Tibial nerve (tissue), 4 donors: Measurements from ENCODE around the gene CYTH1. TPM values are rescaled to one million over a fixed set of nuclear protein-coding genes. Genes with fewer than 3 reads are reported as not detected.

Experiments used
- DNase-seq, 2 donors: peaks; one replicate each; pipeline ENCODE4 v3.0.0-alpha.2; 2019; ENCODE audit warnings: low spot score in 2 of 2
- H3K27ac ChIP-seq, 4 donors: fragments of 200-600 bp; sonication (generic) in 3 of 4; one replicate each; pipeline ENCODE4 v1.5.1; 2017 to 2019; ENCODE audit warnings: mild to moderate bottlenecking in 1 of 4
- H3K27me3 ChIP-seq, 2 donors: fragments of 200-600 bp; sonication (generic) in 1 of 2; one replicate each; pipeline versions ENCODE4 v1.5.1 to v1.6.0; 2017 to 2019
- H3K36me3 ChIP-seq, 3 donors: fragments of 200-600 bp; sonication (generic); one replicate each; pipeline ENCODE4 v1.5.1; 2018 to 2019
- H3K4me1 ChIP-seq, 4 donors: fragments of 200-600 bp; sonication (generic) in 3 of 4; one replicate each; pipeline ENCODE4 v1.5.1; 2017 to 2019
- H3K4me3 ChIP-seq, 4 donors: fragments of 200-600 bp; sonication (generic) in 3 of 4; one replicate each; pipeline ENCODE4 v1.5.1; 2017 to 2019; ENCODE audit warnings: mild to moderate bottlenecking in 1 of 4, moderate library complexity in 1 of 4
- H3K9me3 ChIP-seq, 4 donors: fragments of 200-600 bp; sonication (generic) in 3 of 4; one replicate each; pipeline ENCODE4 v1.5.1; 2017 to 2019
- CTCF ChIP-seq, 5 experiments: fragments of 200-600 bp in 3 of 5; fragments of 450-650 bp in 2 of 5; sonication (generic) in 3 of 5; IDR thresholded peaks; one replicate each; pipeline ENCODE4 v1.5.1; 2016 to 2019; ENCODE audit warnings: antibody characterized with exemption in 5 of 5, mild to moderate bottlenecking in 3 of 5, moderate library complexity in 2 of 5
- EP300 ChIP-seq, 2 donors: sonication (generic); formaldehyde crosslinking; IDR thresholded peaks; one replicate each; pipeline ENCODE4 v1.6.1; 2017; ENCODE audit warnings: antibody characterized with exemption in 2 of 2, mild to moderate bottlenecking in 1 of 2
- POLR2A ChIP-seq, 2 donors: fragments of 450-650 bp; IDR thresholded peaks; one replicate each; pipeline ENCODE4 v1.6.1; 2017; ENCODE audit warnings: antibody characterized with exemption in 2 of 2, mild to moderate bottlenecking in 2 of 2, moderate library complexity in 2 of 2
- WGBS, 2 donors: methylation state at CpG; one replicate each; pipeline ENCODE4 v1.1.5; 2018; 5-methylcytosine and 5-hydroxymethylcytosine counted together
- total RNA-seq, 4 donors: library from RNA; depleted of rRNA; stranded (reverse); fragments of >200 nt; gene quantifications; one replicate each; pipeline ENCODE4 v1.1.0, GENCODE V29; 2016

Gene CYTH1
- total RNA-seq, 4 donors from 2014 or later, result 53.1 to 81.0 (median 63.8) TPM

- H3K27me3 ChIP-seq, result no peaks in the 10 kb centered on the region
- no peak for DNase-seq
- H3K4me3 ChIP-seq, result no peak overlapping the region
- peaks cover 0 to 98% (median 43%) of the 10 kb centered on the region in 3 donors for H3K36me3 ChIP-seq
- TF ChIP-seq EP300 (IDR thresholded peaks at IDR 0.05), result no peak
- TF ChIP-seq CTCF (IDR thresholded peaks at IDR 0.05), result no peak
- TF ChIP-seq POLR2A (IDR thresholded peaks at IDR 0.05), result no peak
- H3K27ac ChIP-seq, result peak overlapping the region in 3 of 4 donors; percentile 24 to 83 (median 82)
- WGBS, 2 donors, result 65 to 73% methylated on average over 8 of the region's 8 CpGs
- no peaks in the 10 kb centered on the region for H3K9me3 ChIP-seq
- H3K4me1 ChIP-seq, result peaks cover 0 to 12% (median 6%) of the 10 kb centered on the region in 4 donors
These were observed 39.9 kb upstream of the CYTH1 start for GRCh38 chr17:78821961-78822360.

GRCh38 chr17:78820841-78821240 is 38.8 kb upstream of the CYTH1 start:
- no peak for TF ChIP-seq POLR2A (IDR thresholded peaks at IDR 0.05)
- no peak for TF ChIP-seq EP300 (IDR thresholded peaks at IDR 0.05)
- TF ChIP-seq CTCF (IDR thresholded peaks at IDR 0.05), result no peak
- Histone ChIP-seq H3K4me3 (no peak overlapping the region), H3K9me3 (no peaks in the 10 kb centered on the region), H3K27ac (peak overlapping the region in 1 of 4 donors; percentile 36), H3K4me1 (peaks cover 0 to 12% (median 6%) of the 10 kb centered on the region in 4 donors), H3K27me3 (no peaks in the 10 kb centered on the region), H3K36me3 (peaks cover 0 to 98% (median 41%) of the 10 kb centered on the region in 3 donors)
- 86 to 90% methylated on average over 13 of the region's 13 CpGs for WGBS, 2 donors
- no peak for DNase-seq

- 90 to 91% methylated on average over 18 of the region's 18 CpGs for WGBS, 2 donors
- Histone ChIP-seq H3K4me1 (peaks cover 0 to 12% (median 6%) of the 10 kb centered on the region in 4 donors), H3K9me3 (no peaks in the 10 kb centered on the region), H3K27ac (peak overlapping the region in 2 of 4 donors; percentile 55 to 62), H3K4me3 (no peak overlapping the region), H3K36me3 (peaks cover 0 to 98% (median 35%) of the 10 kb centered on the region in 3 donors), H3K27me3 (no peaks in the 10 kb centered on the region)
- no peak for TF ChIP-seq POLR2A (IDR thresholded peaks at IDR 0.05)
- no peak for TF ChIP-seq EP300 (IDR thresholded peaks at IDR 0.05)
- no peak for TF ChIP-seq CTCF (IDR thresholded peaks at IDR 0.05)
- DNase-seq, result no peak
These were observed 38.0 kb upstream of the CYTH1 start for GRCh38 chr17:78819806-78820792.

GRCh38 chr17:78819402-78819801 is 37.3 kb upstream of the CYTH1 start:
- 77 to 78% methylated on average over 8 of the region's 8 CpGs for WGBS, 2 donors
- no peak for DNase-seq
- TF ChIP-seq POLR2A (IDR thresholded peaks at IDR 0.05) (peak in 1 of 2 donors; percentile 1), EP300 (IDR thresholded peaks at IDR 0.05) (no peak)
- H3K4me1 ChIP-seq, result peaks cover 0 to 12% (median 6%) of the 10 kb centered on the region in 4 donors
- H3K27ac ChIP-seq, result peak overlapping the region in 3 of 4 donors; percentile 42 to 62 (median 55)
- peaks cover 0 to 98% (median 36%) of the 10 kb centered on the region in 3 donors for H3K36me3 ChIP-seq
- H3K27me3 ChIP-seq, result no peaks in the 10 kb centered on the region
- no peak overlapping the region for H3K4me3 ChIP-seq
- no peaks in the 10 kb centered on the region for H3K9me3 ChIP-seq

GRCh38 chr17:78818932-78819331 is 36.9 kb upstream of the CYTH1 start:
- DNase-seq, result no peak
- H3K27ac ChIP-seq, result peak overlapping the region in 3 of 4 donors; percentile 42 to 62 (median 55)

More at GRCh38 chr17:78818932-78819331, 36.9 kb upstream of the CYTH1 start:
- Histone ChIP-seq H3K4me3 (no peak overlapping the region), H3K36me3 (peaks cover 0 to 98% (median 37%) of the 10 kb centered on the region in 3 donors), H3K27me3 (no peaks in the 10 kb centered on the region), H3K4me1 (peaks cover 0 to 12% (median 6%) of the 10 kb centered on the region in 4 donors), H3K9me3 (no peaks in the 10 kb centered on the region)
- TF ChIP-seq EP300 (IDR thresholded peaks at IDR 0.05) (peak; percentile 68 to 72), POLR2A (IDR thresholded peaks at IDR 0.05) (no peak), CTCF (IDR thresholded peaks at IDR 0.05) (no peak)
- 63 to 68% methylated on average over 6 of the region's 6 CpGs for WGBS, 2 donors
